Measurements from ENCODE around the gene TMCC2. TPM values are rescaled to one million over a fixed set of nuclear protein-coding genes. Genes with fewer than 3 reads are reported as not detected.
"Not testable (repeated sequence)": the region's sequence is repeated elsewhere in the genome, so short reads cannot be mapped to it uniquely, and the experiment has no call there.

Gene TMCC2
- total and polyA plus RNA-seq, 9 donors, result 6.1 to 13.4 (median 10.7) TPM

GRCh38 chr1:205228093-205228521 lies 361 bp downstream of the TMCC2 start:
- no peaks in the 10 kb centered on the region for H3K36me3 ChIP-seq (ENCODE audit: control insufficient read depth, insufficient read depth, low read length)
- no peak overlapping the region for H3K27ac ChIP-seq (ENCODE audit: low read length)
- 0% methylated on average over 24 of the region's 27 CpGs for WGBS (ENCODE audit: insufficient coverage)
- peaks cover 8% of the 10 kb centered on the region for H3K27me3 ChIP-seq (ENCODE audit: control insufficient read depth, insufficient read depth, low read length)
- peak overlapping the region; percentile 42 for H3K4me3 ChIP-seq (ENCODE audit: low read length)
- H3K9me3 ChIP-seq (replicated peaks; ENCODE audit: control insufficient read depth, low read depth, low read length), result no peaks in the 10 kb centered on the region
- H3K4me1 ChIP-seq (ENCODE audit: control insufficient read depth, insufficient read depth, low read length), result peaks cover 30% of the 10 kb centered on the region
- no peak for DNase-seq

- H3K36me3 ChIP-seq (ENCODE audit: control insufficient read depth, insufficient read depth, low read length), result no peaks in the 10 kb centered on the region
- no peaks in the 10 kb centered on the region for H3K9me3 ChIP-seq (replicated peaks; ENCODE audit: control insufficient read depth, low read depth, low read length)
- peaks cover 30% of the 10 kb centered on the region for H3K4me1 ChIP-seq (ENCODE audit: control insufficient read depth, insufficient read depth, low read length)
- H3K27ac ChIP-seq (ENCODE audit: low read length), result peak overlapping the region; percentile 18
- H3K4me3 ChIP-seq (ENCODE audit: low read length), result no peak overlapping the region
- peaks cover 8% of the 10 kb centered on the region for H3K27me3 ChIP-seq (ENCODE audit: control insufficient read depth, insufficient read depth, low read length)
- peak; percentile 86 for DNase-seq
- 18% methylated on average over 3 of the region's 15 CpGs for WGBS (ENCODE audit: insufficient coverage)
Observed at GRCh38 chr1:205229399-205229871, 1.7 kb downstream of the TMCC2 start.

GRCh38 chr1:205229916-205230700 lies 2.4 kb downstream of the TMCC2 start:
- Histone ChIP-seq H3K36me3 (ENCODE audit: control insufficient read depth, insufficient read depth, low read length) (no peaks in the 10 kb centered on the region), H3K4me3 (ENCODE audit: low read length) (no peak overlapping the region), H3K9me3 (replicated peaks; ENCODE audit: control insufficient read depth, low read depth, low read length) (no peaks in the 10 kb centered on the region), H3K27me3 (ENCODE audit: control insufficient read depth, insufficient read depth, low read length) (peaks cover 8% of the 10 kb centered on the region), H3K27ac (ENCODE audit: low read length) (peak overlapping the region; percentile 18), H3K4me1 (ENCODE audit: control insufficient read depth, insufficient read depth, low read length) (peaks cover 32% of the 10 kb centered on the region)
- no peak for DNase-seq
- 44% methylated on average over 9 of the region's 10 CpGs for WGBS (ENCODE audit: insufficient coverage)

GRCh38 chr1:205230982-205231381 lies 3.2 kb downstream of the TMCC2 start:
- peaks cover 40% of the 10 kb centered on the region for H3K4me1 ChIP-seq (ENCODE audit: control insufficient read depth, insufficient read depth, low read length)
- H3K36me3 ChIP-seq (ENCODE audit: control insufficient read depth, insufficient read depth, low read length), result no peaks in the 10 kb centered on the region
- H3K4me3 ChIP-seq (ENCODE audit: low read length), result no peak overlapping the region
- H3K27me3 ChIP-seq (ENCODE audit: control insufficient read depth, insufficient read depth, low read length), result peaks cover 8% of the 10 kb centered on the region
- H3K9me3 ChIP-seq (replicated peaks; ENCODE audit: control insufficient read depth, low read depth, low read length), result no peaks in the 10 kb centered on the region
- DNase-seq, result no peak
- no CpG with 5 or more reads among the region's 5 CpGs for WGBS (ENCODE audit: insufficient coverage)
- H3K27ac ChIP-seq (ENCODE audit: low read length), result no peak overlapping the region

- Histone ChIP-seq H3K27me3 (ENCODE audit: control insufficient read depth, insufficient read depth, low read length) (peaks cover 5% of the 10 kb centered on the region), H3K4me3 (ENCODE audit: low read length) (no peak overlapping the region), H3K27ac (ENCODE audit: low read length) (no peak overlapping the region), H3K36me3 (ENCODE audit: control insufficient read depth, insufficient read depth, low read length) (no peaks in the 10 kb centered on the region), H3K9me3 (replicated peaks; ENCODE audit: control insufficient read depth, low read depth, low read length) (no peaks in the 10 kb centered on the region), H3K4me1 (ENCODE audit: control insufficient read depth, insufficient read depth, low read length) (peaks cover 47% of the 10 kb centered on the region)
- WGBS (ENCODE audit: insufficient coverage), result no CpG with 5 or more reads among the region's 7 CpGs
- no peak for DNase-seq
Observed at GRCh38 chr1:205232127-205232820, 4.5 kb downstream of the TMCC2 start.

- H3K4me3 ChIP-seq (ENCODE audit: low read length), result no peak overlapping the region
- no CpG with 5 or more reads among the region's 3 CpGs for whole genome bisulfite sequencing (ENCODE audit: insufficient coverage)
- H3K36me3 ChIP-seq (ENCODE audit: control insufficient read depth, insufficient read depth, low read length), result no peaks in the 10 kb centered on the region
- H3K27me3 ChIP-seq (ENCODE audit: control insufficient read depth, insufficient read depth, low read length), result peaks cover 5% of the 10 kb centered on the region
- no peaks in the 10 kb centered on the region for H3K9me3 ChIP-seq (replicated peaks; ENCODE audit: control insufficient read depth, low read depth, low read length)
- no peak for DNase-seq
- peaks cover 51% of the 10 kb centered on the region for H3K4me1 ChIP-seq (ENCODE audit: control insufficient read depth, insufficient read depth, low read length)
- H3K27ac ChIP-seq (ENCODE audit: low read length), result no peak overlapping the region
Observed at GRCh38 chr1:205232945-205233397, 5.2 kb downstream of the TMCC2 start.

GRCh38 chr1:205233986-205234385 lies 6.2 kb downstream of the TMCC2 start:
- not testable (repeated sequence) for H3K36me3 ChIP-seq (ENCODE audit: control insufficient read depth, insufficient read depth, low read length); H3K4me3 ChIP-seq (ENCODE audit: low read length); H3K27ac ChIP-seq (ENCODE audit: low read length); DNase-seq; H3K27me3 ChIP-seq (ENCODE audit: control insufficient read depth, insufficient read depth, low read length); H3K9me3 ChIP-seq (replicated peaks; ENCODE audit: control insufficient read depth, low read depth, low read length)
- WGBS (ENCODE audit: insufficient coverage), result 95% methylated on average over 3 of the region's 7 CpGs
- peaks cover 52% of the 10 kb centered on the region for H3K4me1 ChIP-seq (ENCODE audit: control insufficient read depth, insufficient read depth, low read length)

- H3K4me1 ChIP-seq (ENCODE audit: control insufficient read depth, insufficient read depth, low read length), result peaks cover 53% of the 10 kb centered on the region
- WGBS (ENCODE audit: insufficient coverage), result no CpG with 5 or more reads among the region's 6 CpGs
- H3K27ac ChIP-seq (ENCODE audit: low read length), result no peak overlapping the region
- H3K36me3 ChIP-seq (ENCODE audit: control insufficient read depth, insufficient read depth, low read length), result no peaks in the 10 kb centered on the region
- peak; percentile 80 for DNase-seq
- H3K9me3 ChIP-seq (replicated peaks; ENCODE audit: control insufficient read depth, low read depth, low read length), result no peaks in the 10 kb centered on the region
- H3K4me3 ChIP-seq (ENCODE audit: low read length), result no peak overlapping the region
- H3K27me3 ChIP-seq (ENCODE audit: control insufficient read depth, insufficient read depth, low read length), result no peaks in the 10 kb centered on the region
Observed at GRCh38 chr1:205235951-205236350, 8.2 kb downstream of the TMCC2 start.

- no peak overlapping the region for H3K27ac ChIP-seq (ENCODE audit: low read length)
- no peaks in the 10 kb centered on the region for H3K27me3 ChIP-seq (ENCODE audit: control insufficient read depth, insufficient read depth, low read length)
- WGBS (ENCODE audit: insufficient coverage), result 92% methylated on average over 8 of the region's 8 CpGs
- H3K36me3 ChIP-seq (ENCODE audit: control insufficient read depth, insufficient read depth, low read length), result no peaks in the 10 kb centered on the region
- H3K4me3 ChIP-seq (ENCODE audit: low read length), result no peak overlapping the region
- peaks cover 57% of the 10 kb centered on the region for H3K4me1 ChIP-seq (ENCODE audit: control insufficient read depth, insufficient read depth, low read length)
- DNase-seq, result no peak
- H3K9me3 ChIP-seq (replicated peaks; ENCODE audit: control insufficient read depth, low read depth, low read length), result no peaks in the 10 kb centered on the region
Observed at GRCh38 chr1:205236526-205236925, 8.8 kb downstream of the TMCC2 start.

GRCh38 chr1:205236951-205237475 lies 9.3 kb downstream of the TMCC2 start:
- DNase-seq, result no peak
- Histone ChIP-seq H3K36me3 (ENCODE audit: control insufficient read depth, insufficient read depth, low read length) (no peaks in the 10 kb centered on the region), H3K27ac (ENCODE audit: low read length) (no peak overlapping the region), H3K27me3 (ENCODE audit: control insufficient read depth, insufficient read depth, low read length) (no peaks in the 10 kb centered on the region), H3K9me3 (replicated peaks; ENCODE audit: control insufficient read depth, low read depth, low read length) (no peaks in the 10 kb centered on the region), H3K4me3 (ENCODE audit: low read length) (no peak overlapping the region), H3K4me1 (ENCODE audit: control insufficient read depth, insufficient read depth, low read length) (peaks cover 62% of the 10 kb centered on the region)
- WGBS (ENCODE audit: insufficient coverage), result 63% methylated on average over 1 of the region's 4 CpGs

Data from muscle of leg (tissue), 11 donors.